Caco-2 (cell line): ENCODE data around the gene CEP350. TPM values are rescaled to one million over a fixed set of nuclear protein-coding genes. Genes with fewer than 3 reads are reported as not detected.
A peak's percentile ranks its signal among the peaks of the same experiment; 100 is the strongest.

Experiments
- BruUV-seq: library from RNA; stranded (reverse); fragments of 400-500 nt; replicated peaks from 2 replicates; lab custom pipeline; 2021; lab: Mats Ljungman, UMichigan
- CTCF ChIA-PET: fragments of 300-600 bp; sonication (Branson Sonifier 250); formaldehyde crosslinking; loops from one replicate; lab custom pipeline; 2022; ENCODE audit warnings: antibody characterized with exemption; lab: Charles Lee
- POLR2A ChIA-PET: fragments of 300-600 bp; sonication (Branson Sonifier 250); formaldehyde crosslinking; loops from one replicate; lab custom pipeline; 2022; ENCODE audit warnings: antibody characterized with exemption; lab: Charles Lee
- DNase-seq, 2 experiments: peaks; one replicate each; pipeline versions ENCODE4 v3.0.0 to v3.0.0-alpha.2; 2020 to 2022
- H3K27me3 ChIP-seq: replicated peaks from 2 replicates; pipeline ENCODE4 v1.6.0; 2011; ENCODE audit warnings: low read length; ENCODE audit not compliant: control insufficient read depth, insufficient read depth
- H3K36me3 ChIP-seq: 2 replicates; pipeline ENCODE4 v1.5.1; 2011; ENCODE audit warnings: low read length; ENCODE audit not compliant: control insufficient read depth, insufficient read depth
- H3K4me1 ChIP-seq: fragments of 250-450 bp; sonication (Bioruptor Pico); 2 replicates; pipeline ENCODE4 v1.5.1; 2020; ENCODE audit warnings: mild to moderate bottlenecking
- H3K4me3 ChIP-seq: 2 replicates; pipeline ENCODE4 v1.5.1; 2011; ENCODE audit warnings: low read depth, mild to moderate bottlenecking, control low read depth, low read length
- H3K9me3 ChIP-seq: fragments of 250-450 bp; sonication (Bioruptor Pico); 2 replicates; pipeline ENCODE4 v1.5.1; 2020; ENCODE audit warnings: mild to moderate bottlenecking, moderate library complexity
- H3K27ac Mint-ChIP-seq: one replicate; pipeline ENCODE4 v1.8.0; 2022; ENCODE audit warnings: mixed read lengths; ENCODE audit not compliant: unreplicated experiment
- H3K27me3 Mint-ChIP-seq: one replicate; pipeline ENCODE4 v1.8.0; 2022; ENCODE audit warnings: mixed read lengths; ENCODE audit not compliant: insufficient read depth, unreplicated experiment
- H3K36me3 Mint-ChIP-seq: one replicate; pipeline ENCODE4 v1.8.0; 2022; ENCODE audit warnings: mild to moderate bottlenecking, mixed read lengths; ENCODE audit not compliant: insufficient read depth, unreplicated experiment
- H3K4me1 Mint-ChIP-seq: one replicate; pipeline ENCODE4 v1.8.0; 2022; ENCODE audit warnings: low read depth, mixed read lengths; ENCODE audit not compliant: unreplicated experiment
- H3K4me3 Mint-ChIP-seq: one replicate; pipeline ENCODE4 v1.8.0; 2022; ENCODE audit warnings: mild to moderate bottlenecking, moderate library complexity, mixed read lengths; ENCODE audit not compliant: unreplicated experiment
- H3K9me3 Mint-ChIP-seq: one replicate; pipeline ENCODE4 v1.8.0; 2022; ENCODE audit warnings: mixed read lengths; ENCODE audit not compliant: unreplicated experiment
- CTCF ChIP-seq, 2 experiments: fragments of 200-600 bp in 1 of 2; IDR thresholded peaks; 1 replicate in 1 of 2; 2 replicates in 1 of 2; pipeline versions ENCODE4 v1.5.1 to v1.8.0; 2011 to 2022; ENCODE audit warnings: antibody characterized with exemption in 1 of 2, control low read depth in 1 of 2, inconsistent platforms in 1 of 2, low read depth in 1 of 2, low read length in 1 of 2, mild to moderate bottlenecking in 1 of 2, moderate library complexity in 1 of 2; ENCODE audit not compliant: insufficient read depth in 1 of 2, severe bottlenecking in 1 of 2, unreplicated experiment in 1 of 2
- intact Hi-C: fragments of 100-400 bp; cut with micrococcal nuclease; formaldehyde crosslinking; loops from one replicate; pipeline ENCODE4 v1.10.0; 2022; ENCODE audit not compliant: unreplicated experiment
- total RNA-seq: library from RNA; stranded (reverse); gene quantifications from 2 replicates; pipeline ENCODE4 v1.2.3, GENCODE V29; 2022

The CEP350 gene
- total RNA-seq, 1 experiment from 2014 or later = 43.5 TPM

DNA sequence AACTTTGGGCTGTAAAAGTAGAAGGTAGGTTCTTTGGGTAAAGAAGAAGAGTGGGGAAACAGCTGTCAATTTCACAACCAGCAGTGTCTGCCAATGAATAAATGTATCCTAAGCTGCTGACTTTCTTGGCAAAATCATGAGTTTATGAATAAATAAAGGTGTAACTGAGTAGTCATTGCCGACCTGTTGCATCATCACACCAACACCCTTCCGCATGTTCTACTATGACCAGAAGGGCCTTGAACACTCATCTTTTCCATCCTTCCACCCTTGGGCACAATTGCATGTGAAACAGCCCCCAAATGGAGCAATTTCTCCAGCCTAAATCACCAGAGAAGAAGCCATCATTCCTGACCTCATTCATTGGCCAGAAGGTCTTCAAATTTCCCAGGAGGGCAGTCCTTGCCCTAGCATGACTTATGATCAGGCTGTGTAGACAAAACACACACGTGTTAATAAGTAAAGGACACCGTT is 168.9 kb downstream of the CEP350 start:
- intact Hi-C loops = no loop called here
- Histone ChIP-seq H3K27me3 (no peaks in the 10 kb centered on the region), H3K4me1 (peaks cover 10% of the 10 kb centered on the region), H3K4me3 (no peak overlapping the region), H3K36me3 (no peaks in the 10 kb centered on the region), H3K9me3 (no peaks in the 10 kb centered on the region)
- no peak for TF ChIP-seq CTCF (IDR thresholded peaks at IDR 0.05; ENCODE audit: insufficient read depth in 1 of 2, low read depth in 1 of 2, low read length in 1 of 2, severe bottlenecking in 1 of 2, unreplicated experiment in 1 of 2)
- BruUV-seq = no TSS peak
- peaks cover 7% of the 10 kb centered on the region for H3K4me1 Mint-ChIP-seq
- peak overlapping the region; percentile 17 for H3K27ac Mint-ChIP-seq
- DNase-seq = no peak
- H3K36me3 Mint-ChIP-seq = no peaks in the 10 kb centered on the region
- POLR2A ChIA-PET = no interaction called here
- H3K4me3 Mint-ChIP-seq = no peak overlapping the region
- H3K27me3 Mint-ChIP-seq = no peaks in the 10 kb centered on the region
- no peaks in the 10 kb centered on the region for H3K9me3 Mint-ChIP-seq
- CTCF ChIA-PET = no interaction called here

DNA sequence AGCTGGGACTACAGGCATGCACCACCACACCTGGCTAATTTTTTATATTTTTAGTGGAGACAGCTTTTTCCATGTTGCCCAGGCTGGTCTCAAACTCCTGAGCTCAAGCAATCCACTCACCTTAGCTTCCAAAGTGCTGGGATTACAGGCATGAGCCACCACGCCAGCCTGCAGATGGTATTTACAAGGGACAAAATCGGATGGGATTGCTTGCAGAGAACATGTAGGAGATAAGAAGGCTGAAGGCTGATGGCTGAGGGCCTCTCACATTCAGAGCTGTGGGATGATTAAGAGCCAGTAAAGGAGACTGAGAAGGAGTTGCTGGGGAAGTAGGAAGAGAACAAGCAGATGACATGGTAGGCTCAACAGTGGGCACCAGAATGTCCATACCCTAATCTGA is 176.0 kb downstream of the CEP350 start:
- Mint-ChIP-seq H3K4me3 (no peak overlapping the region), H3K36me3 (no peaks in the 10 kb centered on the region), H3K27me3 (peaks cover 4% of the 10 kb centered on the region), H3K9me3 (no peaks in the 10 kb centered on the region), H3K27ac (no peak overlapping the region), H3K4me1 (peaks cover 7% of the 10 kb centered on the region)
- H3K4me3 ChIP-seq = no peak overlapping the region
- peaks cover 10% of the 10 kb centered on the region for H3K4me1 ChIP-seq
- no peaks in the 10 kb centered on the region for H3K36me3 ChIP-seq
- H3K27me3 ChIP-seq = no peaks in the 10 kb centered on the region
- TF ChIP-seq CTCF (IDR thresholded peaks at IDR 0.05; ENCODE audit: insufficient read depth in 1 of 2, low read depth in 1 of 2, low read length in 1 of 2, severe bottlenecking in 1 of 2, unreplicated experiment in 1 of 2) = no peak
- no peak for DNase-seq
- no TSS peak for BruUV-seq
- ChIA-PET POLR2A (no interaction called here), CTCF (no interaction called here)
- H3K9me3 ChIP-seq = no peaks in the 10 kb centered on the region
- intact Hi-C loops = no loop called here

GRCh38 chr1:180131510-180131909 is 176.9 kb downstream of the CEP350 start:
- H3K27ac Mint-ChIP-seq = no peak overlapping the region
- Histone ChIP-seq H3K9me3 (0 out of 2 replicates have a peak, but pooled peaks cover under 1% of the 10 kb centered on the region), H3K4me3 (no peak overlapping the region), H3K36me3 (no peaks in the 10 kb centered on the region), H3K4me1 (peaks cover 6% of the 10 kb centered on the region), H3K27me3 (no peaks in the 10 kb centered on the region)
- peaks cover 3% of the 10 kb centered on the region for H3K4me1 Mint-ChIP-seq
- POLR2A ChIA-PET = no interaction called here
- no peak for TF ChIP-seq CTCF (IDR thresholded peaks at IDR 0.05; ENCODE audit: insufficient read depth in 1 of 2, low read depth in 1 of 2, low read length in 1 of 2, severe bottlenecking in 1 of 2, unreplicated experiment in 1 of 2)
- no peaks in the 10 kb centered on the region for H3K9me3 Mint-ChIP-seq
- intact Hi-C loops = no loop called here
- no peaks in the 10 kb centered on the region for H3K36me3 Mint-ChIP-seq
- no peak overlapping the region for H3K4me3 Mint-ChIP-seq
- CTCF ChIA-PET = no interaction called here
- DNase-seq = no peak
- peaks cover 4% of the 10 kb centered on the region for H3K27me3 Mint-ChIP-seq
- no TSS peak for BruUV-seq
